ENCODE data around the gene MREG. TPM values are rescaled to one million over a fixed set of nuclear protein-coding genes. Genes with fewer than 3 reads are reported as not detected.

The MREG gene
- total and polyA plus RNA-seq, 2 experiments from 2014 or later, result 19.4 to 25.3 TPM

- TF ChIP-seq, protein P1, sequence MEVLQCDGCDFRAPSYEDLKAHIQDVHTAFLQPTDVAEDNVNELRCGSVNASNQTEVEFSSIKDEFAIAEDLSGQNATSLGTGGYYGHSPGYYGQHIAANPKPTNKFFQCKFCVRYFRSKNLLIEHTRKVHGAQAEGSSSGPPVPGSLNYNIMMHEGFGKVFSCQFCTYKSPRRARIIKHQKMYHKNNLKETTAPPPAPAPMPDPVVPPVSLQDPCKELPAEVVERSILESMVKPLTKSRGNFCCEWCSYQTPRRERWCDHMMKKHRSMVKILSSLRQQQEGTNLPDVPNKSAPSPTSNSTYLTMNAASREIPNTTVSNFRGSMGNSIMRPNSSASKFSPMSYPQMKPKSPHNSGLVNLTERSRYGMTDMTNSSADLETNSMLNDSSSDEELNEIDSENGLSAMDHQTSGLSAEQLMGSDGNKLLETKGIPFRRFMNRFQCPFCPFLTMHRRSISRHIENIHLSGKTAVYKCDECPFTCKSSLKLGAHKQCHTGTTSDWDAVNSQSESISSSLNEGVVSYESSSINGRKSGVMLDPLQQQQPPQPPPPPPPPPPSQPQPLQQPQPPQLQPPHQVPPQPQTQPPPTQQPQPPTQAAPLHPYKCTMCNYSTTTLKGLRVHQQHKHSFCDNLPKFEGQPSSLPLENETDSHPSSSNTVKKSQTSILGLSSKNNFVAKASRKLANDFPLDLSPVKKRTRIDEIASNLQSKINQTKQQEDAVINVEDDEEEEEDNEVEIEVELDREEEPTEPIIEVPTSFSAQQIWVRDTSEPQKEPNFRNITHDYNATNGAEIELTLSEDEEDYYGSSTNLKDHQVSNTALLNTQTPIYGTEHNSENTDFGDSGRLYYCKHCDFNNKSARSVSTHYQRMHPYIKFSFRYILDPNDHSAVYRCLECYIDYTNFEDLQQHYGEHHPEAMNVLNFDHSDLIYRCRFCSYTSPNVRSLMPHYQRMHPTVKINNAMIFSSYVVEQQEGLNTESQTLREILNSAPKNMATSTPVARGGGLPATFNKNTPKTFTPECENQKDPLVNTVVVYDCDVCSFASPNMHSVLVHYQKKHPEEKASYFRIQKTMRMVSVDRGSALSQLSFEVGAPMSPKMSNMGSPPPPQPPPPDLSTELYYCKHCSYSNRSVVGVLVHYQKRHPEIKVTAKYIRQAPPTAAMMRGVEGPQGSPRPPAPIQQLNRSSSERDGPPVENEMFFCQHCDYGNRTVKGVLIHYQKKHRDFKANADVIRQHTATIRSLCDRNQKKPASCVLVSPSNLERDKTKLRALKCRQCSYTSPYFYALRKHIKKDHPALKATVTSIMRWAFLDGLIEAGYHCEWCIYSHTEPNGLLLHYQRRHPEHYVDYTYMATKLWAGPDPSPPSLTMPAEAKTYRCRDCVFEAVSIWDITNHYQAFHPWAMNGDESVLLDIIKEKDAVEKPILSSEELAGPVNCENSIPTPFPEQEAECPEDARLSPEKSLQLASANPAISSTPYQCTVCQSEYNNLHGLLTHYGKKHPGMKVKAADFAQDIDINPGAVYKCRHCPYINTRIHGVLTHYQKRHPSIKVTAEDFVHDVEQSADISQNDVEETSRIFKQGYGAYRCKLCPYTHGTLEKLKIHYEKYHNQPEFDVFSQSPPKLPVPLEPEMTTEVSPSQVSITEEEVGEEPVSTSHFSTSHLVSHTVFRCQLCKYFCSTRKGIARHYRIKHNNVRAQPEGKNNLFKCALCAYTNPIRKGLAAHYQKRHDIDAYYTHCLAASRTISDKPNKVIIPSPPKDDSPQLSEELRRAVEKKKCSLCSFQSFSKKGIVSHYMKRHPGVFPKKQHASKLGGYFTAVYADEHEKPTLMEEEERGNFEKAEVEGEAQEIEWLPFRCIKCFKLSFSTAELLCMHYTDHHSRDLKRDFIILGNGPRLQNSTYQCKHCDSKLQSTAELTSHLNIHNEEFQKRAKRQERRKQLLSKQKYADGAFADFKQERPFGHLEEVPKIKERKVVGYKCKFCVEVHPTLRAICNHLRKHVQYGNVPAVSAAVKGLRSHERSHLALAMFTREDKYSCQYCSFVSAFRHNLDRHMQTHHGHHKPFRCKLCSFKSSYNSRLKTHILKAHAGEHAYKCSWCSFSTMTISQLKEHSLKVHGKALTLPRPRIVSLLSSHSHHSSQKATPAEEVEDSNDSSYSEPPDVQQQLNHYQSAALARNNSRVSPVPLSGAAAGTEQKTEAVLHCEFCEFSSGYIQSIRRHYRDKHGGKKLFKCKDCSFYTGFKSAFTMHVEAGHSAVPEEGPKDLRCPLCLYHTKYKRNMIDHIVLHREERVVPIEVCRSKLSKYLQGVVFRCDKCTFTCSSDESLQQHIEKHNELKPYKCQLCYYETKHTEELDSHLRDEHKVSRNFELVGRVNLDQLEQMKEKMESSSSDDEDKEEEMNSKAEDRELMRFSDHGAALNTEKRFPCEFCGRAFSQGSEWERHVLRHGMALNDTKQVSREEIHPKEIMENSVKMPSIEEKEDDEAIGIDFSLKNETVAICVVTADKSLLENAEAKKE (CRISPR knock-in tag; IDR thresholded peaks at IDR 0.05), result no peak
- TF ChIP-seq POLR2AphosphoS5 (IDR thresholded peaks at IDR 0.05; ENCODE audit: low read depth) (no peak), ZNF331 (CRISPR knock-in tag; IDR thresholded peaks at IDR 0.05; ENCODE audit: low read depth) (no peak), EZH2phosphoT487 (IDR thresholded peaks at IDR 0.05; ENCODE audit: unreplicated experiment) (no peak)
Observed at GRCh38 chr2:216021768-216022565, 8.6 kb upstream of the MREG start (continued).

DNA sequence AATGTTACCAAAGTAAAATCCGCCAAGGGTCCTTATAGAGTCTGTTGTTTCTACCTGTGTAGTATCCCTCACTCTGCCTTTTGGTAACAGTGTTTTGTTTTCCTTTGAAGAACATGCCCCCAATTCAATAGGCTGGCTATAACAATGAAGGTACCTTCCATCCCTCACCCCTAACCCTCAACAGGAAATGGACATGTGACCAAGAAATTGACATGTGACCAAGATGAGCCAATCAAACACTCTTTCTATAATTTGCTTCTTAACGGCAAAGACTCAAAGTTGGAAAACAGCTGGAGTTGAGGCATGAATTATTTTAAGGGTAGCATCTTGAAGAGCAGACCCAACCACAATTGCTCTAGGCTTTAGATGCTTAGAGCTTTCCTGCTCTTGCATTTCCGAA, 5.4 kb upstream of the MREG start:
- Histone ChIP-seq H3K4me2 (no peak overlapping the region), H3F3A (replicated peaks; ENCODE audit: low read depth) (no peaks in the 10 kb centered on the region), H3K9me2 (ENCODE audit: insufficient read depth) (peaks cover 5% of the 10 kb centered on the region; the same call in 1 of the 2 replicates), H3K4me1 (ENCODE audit: insufficient read depth) (peaks cover 5% of the 10 kb centered on the region), H3K27me3 (ENCODE audit: insufficient read depth) (no peaks in the 10 kb centered on the region), H3K27ac (ENCODE audit: low read depth) (no peak overlapping the region), H2AFZ (no peak overlapping the region), H3K36me3 (ENCODE audit: insufficient read depth) (no peaks in the 10 kb centered on the region), H4K20me1 (replicated peaks; ENCODE audit: insufficient read depth) (no peaks in the 10 kb centered on the region), H3K4me3 (no peak overlapping the region), H3K79me2 (replicated peaks; ENCODE audit: insufficient read depth) (no peaks in the 10 kb centered on the region)
- no peak overlapping the region for H3K27ac Mint-ChIP-seq
- peaks cover 6% of the 10 kb centered on the region for H3K27me3 Mint-ChIP-seq (ENCODE audit: insufficient read depth, low read depth, poor library complexity)
- H3K4me1 Mint-ChIP-seq, result peaks cover 8% of the 10 kb centered on the region; the same call in 2 of the 3 replicates
- ATAC-seq (no peak), DNase-seq (ENCODE audit: low spot score) (no peak)
- no peak overlapping the region for H3K4me3 Mint-ChIP-seq
- H3K9me3 Mint-ChIP-seq, result no peaks in the 10 kb centered on the region
- no peaks in the 10 kb centered on the region; the same call in 2 of the 3 replicates for H3K36me3 Mint-ChIP-seq (ENCODE audit: low read depth)
- TF ChIP-seq EZH2 (IDR thresholded peaks at IDR 0.05; ENCODE audit: low read depth, unreplicated experiment) (no peak), REST (IDR thresholded peaks at IDR 0.05; ENCODE audit: unreplicated experiment) (no peak), CREB1 (CRISPR knock-in tag; IDR thresholded peaks at IDR 0.05; ENCODE audit: low read depth) (no peak)

Measured in GM23338 (cell line).